NK-92 treated with Interleukin-12 subunit alpha and Interleukin-12 subunit beta, amount 100 ng/mL, for 24 hours (cell line): ENCODE data around the gene OSBPL9.
"Not testable (repeated sequence)": the region's sequence is repeated elsewhere in the genome, so short reads cannot be mapped to it uniquely, and the experiment has no call there.

ENCODE experiments used
- DNase-seq: peaks from one replicate; lab custom pipeline; 2025; lab: John Stamatoyannopoulos, UW

The OSBPL9 gene

GRCh38 chr1:51664421-51665240 lies 47.7 kb downstream of the OSBPL9 start:
- DNase-seq: no peak

GRCh38 chr1:51666478-51666877 lies 49.6 kb downstream of the OSBPL9 start:
- DNase-seq: no peak

GRCh38 chr1:51667561-51667960 lies 50.7 kb downstream of the OSBPL9 start:
- no peak for DNase-seq

GRCh38 chr1:51669272-51669671 lies 52.4 kb downstream of the OSBPL9 start:
- DNase-seq: no peak

- no peak for DNase-seq
Measured at GRCh38 chr1:51669816-51670215, 52.9 kb downstream of the OSBPL9 start.

- DNase-seq: no peak
Measured at GRCh38 chr1:51671527-51672325, 54.8 kb downstream of the OSBPL9 start.

GRCh38 chr1:51673279-51673678 lies 56.4 kb downstream of the OSBPL9 start:
- no peak for DNase-seq

GRCh38 chr1:51675177-51675780 lies 58.4 kb downstream of the OSBPL9 start:
- no peak for DNase-seq

- no peak for DNase-seq
Measured at GRCh38 chr1:51679435-51679834, 62.5 kb downstream of the OSBPL9 start.

GRCh38 chr1:51684776-51685175 lies 67.9 kb downstream of the OSBPL9 start:
- DNase-seq: no peak

GRCh38 chr1:51686450-51686849 lies 69.6 kb downstream of the OSBPL9 start:
- no peak for DNase-seq

GRCh38 chr1:51689075-51689440 lies 72.2 kb downstream of the OSBPL9 start:
- DNase-seq: no peak

GRCh38 chr1:51689643-51690042 lies 72.8 kb downstream of the OSBPL9 start:
- DNase-seq: no peak

- no peak for DNase-seq
Measured at GRCh38 chr1:51690285-51690961, 73.5 kb downstream of the OSBPL9 start.

- no peak for DNase-seq
Measured at GRCh38 chr1:51691920-51692319, 75.0 kb downstream of the OSBPL9 start.

GRCh38 chr1:51693419-51694155 lies 76.7 kb downstream of the OSBPL9 start:
- DNase-seq: no peak

- no peak for DNase-seq
Measured at GRCh38 chr1:51697166-51697565, 80.3 kb downstream of the OSBPL9 start.

GRCh38 chr1:51699391-51699790 lies 82.5 kb downstream of the OSBPL9 start:
- DNase-seq: no peak

- not testable (repeated sequence) for DNase-seq
Measured at GRCh38 chr1:51701782-51702181, 84.9 kb downstream of the OSBPL9 start.

- not testable (repeated sequence) for DNase-seq
Measured at GRCh38 chr1:51702220-51702619, 85.3 kb downstream of the OSBPL9 start.

GRCh38 chr1:51705035-51705434 lies 88.1 kb downstream of the OSBPL9 start:
- no peak for DNase-seq
